ENCODE data around the gene HOGA1. TPM values are rescaled to one million over a fixed set of nuclear protein-coding genes. Genes with fewer than 3 reads are reported as not detected.

The HOGA1 gene
- total RNA-seq (2021) (3.4 and 4.4 TPM in 2 replicates), Bru-seq, nascent RNA (percentile 42 among the genes with signal in this experiment), BruChase-seq, experiment 1, labeled RNA remaining after a 2-hour chase (percentile 54 among the genes with signal in this experiment), BruChase-seq, experiment 2, labeled RNA remaining after a 6-hour chase (percentile 68 among the genes with signal in this experiment)
- long read RNA-seq, partial matches to known transcripts, result 2 of 10 reads
- long read RNA-seq, other reads (novel, unspliced or antisense), result 2 of 10 reads

GRCh38 chr10:97584060-97584797, at the start of gene HOGA1:
TSS of gene HOGA1 (plus strand) at chr10:97584389. CDS start at chr10:97584704, 315 bp downstream.
- TSS peak; percentile 48 for BruUV-seq (replicated peaks)
- Histone ChIP-seq H3K27me3 (ENCODE audit: insufficient read depth, low read depth) (no peaks in the 10 kb centered on the region), H3K27ac (no peak within 1 kb of the TSS), H3K4me2 (no peak within 1 kb of the TSS), H3K9me3 (ENCODE audit: insufficient read depth, low read depth) (no peaks in the 10 kb centered on the region), H3K4me3 (no peak within 1 kb of the TSS), H4K20me1 (ENCODE audit: insufficient read depth) (no peaks in the 10 kb centered on the region), H3F3A (ENCODE audit: insufficient read depth, low read depth) (no peaks in the 10 kb centered on the region), H3K9me2 (ENCODE audit: insufficient read depth) (no peaks in the 10 kb centered on the region), H3K79me2 (ENCODE audit: low read depth) (no peaks in the 10 kb centered on the region), H3K4me1 (replicated peaks; ENCODE audit: insufficient read depth) (no peaks in the 10 kb centered on the region), H2AFZ (no peak within 1 kb of the TSS), H3K36me3 (ENCODE audit: low read depth) (no peaks in the 10 kb centered on the region)
- DNase-seq, result peak in 1 of 2 experiments; percentile 67
- ChIA-PET CTCF (interaction anchor here (0.6 to 1.2 kb wide), 2 partner anchors 13 to 43 kb away, joined by 3 to 4 read pairs; no protein-coding TSS in a partner anchor), POLR2A (ENCODE audit: unreplicated experiment) (interaction anchor here (0.5 to 0.9 kb wide), 2 partner anchors 9 to 12 kb away, joined by 3 to 4 read pairs; no protein-coding TSS in a partner anchor)
- intact Hi-C loops (cut with micrococcal nuclease; ENCODE audit: unreplicated experiment), result no loop called here
- TF ChIP-seq CTCF (conservative IDR thresholded peaks at IDR 0.05) (no peak), EZH2 (IDR thresholded peaks at IDR 0.05; ENCODE audit: low read depth) (no peak)

- Histone ChIP-seq H3K4me2 (no peak overlapping the region), H3F3A (ENCODE audit: insufficient read depth, low read depth) (no peaks in the 10 kb centered on the region), H3K27ac (no peak overlapping the region), H4K20me1 (ENCODE audit: insufficient read depth) (no peaks in the 10 kb centered on the region), H2AFZ (no peak overlapping the region), H3K36me3 (ENCODE audit: low read depth) (no peaks in the 10 kb centered on the region), H3K9me3 (ENCODE audit: insufficient read depth, low read depth) (no peaks in the 10 kb centered on the region), H3K79me2 (ENCODE audit: low read depth) (no peaks in the 10 kb centered on the region), H3K4me3 (no peak overlapping the region), H3K27me3 (ENCODE audit: insufficient read depth, low read depth) (no peaks in the 10 kb centered on the region), H3K4me1 (replicated peaks; ENCODE audit: insufficient read depth) (peaks cover 16% of the 10 kb centered on the region), H3K9me2 (ENCODE audit: insufficient read depth) (no peaks in the 10 kb centered on the region)
- intact Hi-C loops (cut with micrococcal nuclease; ENCODE audit: unreplicated experiment), result no loop called here
- CTCF ChIA-PET, result no interaction called here
- POLR2A ChIA-PET (ENCODE audit: unreplicated experiment), result no interaction called here
- BruUV-seq (replicated peaks), result no TSS peak
- TF ChIP-seq CTCF (conservative IDR thresholded peaks at IDR 0.05) (peak; percentile 57), EZH2 (IDR thresholded peaks at IDR 0.05; ENCODE audit: low read depth) (no peak)
- no peak for DNase-seq
These were observed 49.3 kb upstream of the HOGA1 start for GRCh38 chr10:97534746-97535367.

GRCh38 chr10:97537186-97537869, 46.9 kb upstream of the HOGA1 start:
- Histone ChIP-seq H3K4me3 (no peak overlapping the region), H4K20me1 (ENCODE audit: insufficient read depth) (no peaks in the 10 kb centered on the region), H3K4me1 (replicated peaks; ENCODE audit: insufficient read depth) (peaks cover 35% of the 10 kb centered on the region), H3K9me3 (ENCODE audit: insufficient read depth, low read depth) (no peaks in the 10 kb centered on the region), H3F3A (ENCODE audit: insufficient read depth, low read depth) (peaks cover 16% of the 10 kb centered on the region), H2AFZ (no peak overlapping the region), H3K27ac (no peak overlapping the region), H3K27me3 (ENCODE audit: insufficient read depth, low read depth) (no peaks in the 10 kb centered on the region), H3K4me2 (no peak overlapping the region), H3K9me2 (ENCODE audit: insufficient read depth) (no peaks in the 10 kb centered on the region), H3K79me2 (ENCODE audit: low read depth) (no peaks in the 10 kb centered on the region), H3K36me3 (ENCODE audit: low read depth) (no peaks in the 10 kb centered on the region)
- no TSS peak for BruUV-seq (replicated peaks)
- CTCF ChIA-PET, result no interaction called here
- POLR2A ChIA-PET (ENCODE audit: unreplicated experiment), result no interaction called here
- DNase-seq, result no peak
- TF ChIP-seq CTCF (conservative IDR thresholded peaks at IDR 0.05), result no peak
- TF ChIP-seq EZH2 (IDR thresholded peaks at IDR 0.05; ENCODE audit: low read depth), result no peak
- intact Hi-C loops (cut with micrococcal nuclease; ENCODE audit: unreplicated experiment), result no loop called here

Measured in PC-9 (cell line).